ENCODE measurements around the gene NCOA1.
"Not testable (repeated sequence)": the region's sequence is repeated elsewhere in the genome, so short reads cannot be mapped to it uniquely, and the experiment has no call there.

DNA sequence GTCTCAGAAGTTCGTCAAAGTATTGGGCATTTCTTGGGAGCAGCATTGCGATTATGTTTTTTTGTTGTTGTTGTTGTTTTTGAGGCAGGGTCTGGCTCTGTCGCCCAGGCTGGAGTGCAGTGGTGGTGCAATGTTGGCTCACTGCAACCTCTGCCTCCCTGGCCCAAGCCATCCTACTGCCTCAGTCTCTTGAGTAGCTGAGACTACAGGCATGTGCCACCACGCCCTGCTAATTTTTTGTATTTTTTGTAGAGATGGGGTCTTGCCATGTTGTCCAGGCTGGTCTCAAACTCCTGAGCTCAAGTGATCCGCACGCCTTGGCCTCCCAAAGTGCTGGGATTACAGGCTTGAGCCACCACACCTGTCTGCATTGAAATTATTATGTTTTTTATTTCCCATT, 109.1 kb downstream of the NCOA1 start:
- TF ChIP-seq, protein P1, sequence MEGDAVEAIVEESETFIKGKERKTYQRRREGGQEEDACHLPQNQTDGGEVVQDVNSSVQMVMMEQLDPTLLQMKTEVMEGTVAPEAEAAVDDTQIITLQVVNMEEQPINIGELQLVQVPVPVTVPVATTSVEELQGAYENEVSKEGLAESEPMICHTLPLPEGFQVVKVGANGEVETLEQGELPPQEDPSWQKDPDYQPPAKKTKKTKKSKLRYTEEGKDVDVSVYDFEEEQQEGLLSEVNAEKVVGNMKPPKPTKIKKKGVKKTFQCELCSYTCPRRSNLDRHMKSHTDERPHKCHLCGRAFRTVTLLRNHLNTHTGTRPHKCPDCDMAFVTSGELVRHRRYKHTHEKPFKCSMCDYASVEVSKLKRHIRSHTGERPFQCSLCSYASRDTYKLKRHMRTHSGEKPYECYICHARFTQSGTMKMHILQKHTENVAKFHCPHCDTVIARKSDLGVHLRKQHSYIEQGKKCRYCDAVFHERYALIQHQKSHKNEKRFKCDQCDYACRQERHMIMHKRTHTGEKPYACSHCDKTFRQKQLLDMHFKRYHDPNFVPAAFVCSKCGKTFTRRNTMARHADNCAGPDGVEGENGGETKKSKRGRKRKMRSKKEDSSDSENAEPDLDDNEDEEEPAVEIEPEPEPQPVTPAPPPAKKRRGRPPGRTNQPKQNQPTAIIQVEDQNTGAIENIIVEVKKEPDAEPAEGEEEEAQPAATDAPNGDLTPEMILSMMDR (IDR thresholded peaks at IDR 0.05; ENCODE audit: low read depth, low read length, missing input control): not testable (repeated sequence)
- TF ChIP-seq RAD21 (IDR thresholded peaks at IDR 0.05): not testable (repeated sequence)

Data from liver (tissue), 3 donors.